ENCODE data around the gene ORMDL2. TPM values are rescaled to one million over a fixed set of nuclear protein-coding genes. Genes with fewer than 3 reads are reported as not detected.

Gene ORMDL2, protein sequence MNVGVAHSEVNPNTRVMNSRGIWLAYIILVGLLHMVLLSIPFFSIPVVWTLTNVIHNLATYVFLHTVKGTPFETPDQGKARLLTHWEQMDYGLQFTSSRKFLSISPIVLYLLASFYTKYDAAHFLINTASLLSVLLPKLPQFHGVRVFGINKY
- total RNA-seq = 5.9 TPM

DNA sequence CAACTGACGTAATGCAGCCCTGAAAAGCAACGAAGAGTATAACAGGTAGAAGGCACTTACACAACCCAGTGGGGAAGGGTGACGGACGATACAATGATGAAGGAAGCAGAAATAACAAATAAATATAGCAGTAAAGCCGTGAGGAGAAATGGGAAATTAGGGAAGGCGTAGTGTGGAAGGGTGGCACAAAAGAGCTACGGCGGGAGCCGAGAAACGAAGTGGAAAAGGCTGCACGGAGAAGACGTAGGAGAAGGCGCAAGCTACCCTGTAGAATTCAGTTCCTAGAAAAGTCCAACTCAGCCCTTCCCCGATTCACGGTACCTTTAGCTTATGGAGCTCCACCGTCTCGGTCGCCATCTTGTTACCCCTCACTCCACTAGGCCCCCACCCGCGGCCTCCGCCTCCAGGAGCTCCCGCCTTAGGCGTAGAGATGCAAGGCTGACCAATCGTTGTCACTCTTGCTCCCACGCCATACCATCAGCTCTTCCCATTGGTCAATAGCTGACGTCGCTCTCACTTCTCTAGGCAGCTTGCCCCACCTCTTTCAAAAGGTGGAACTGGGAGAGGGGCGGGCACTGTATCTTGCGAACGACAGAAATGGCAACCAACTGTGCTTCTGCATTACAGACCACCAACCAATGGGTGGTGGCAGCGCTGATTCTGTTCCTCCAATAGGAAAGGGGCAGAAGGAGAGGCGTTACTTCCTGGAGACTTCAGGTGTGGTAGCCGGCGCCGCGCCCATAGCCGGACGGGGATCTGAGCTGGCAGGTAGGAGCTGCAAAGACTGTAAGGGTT, at the start of gene ORMDL2, which contains the start of gene SARNP:
TSS of gene ORMDL2 (plus strand) at position 697 of the 795 bp plus-strand sequence. CDS start 959 bp downstream, outside the sequence.
TSS of gene SARNP (minus strand) at position 380 of the 795 bp plus-strand sequence. CDS start at position 357, 23 bp downstream.

DNA sequence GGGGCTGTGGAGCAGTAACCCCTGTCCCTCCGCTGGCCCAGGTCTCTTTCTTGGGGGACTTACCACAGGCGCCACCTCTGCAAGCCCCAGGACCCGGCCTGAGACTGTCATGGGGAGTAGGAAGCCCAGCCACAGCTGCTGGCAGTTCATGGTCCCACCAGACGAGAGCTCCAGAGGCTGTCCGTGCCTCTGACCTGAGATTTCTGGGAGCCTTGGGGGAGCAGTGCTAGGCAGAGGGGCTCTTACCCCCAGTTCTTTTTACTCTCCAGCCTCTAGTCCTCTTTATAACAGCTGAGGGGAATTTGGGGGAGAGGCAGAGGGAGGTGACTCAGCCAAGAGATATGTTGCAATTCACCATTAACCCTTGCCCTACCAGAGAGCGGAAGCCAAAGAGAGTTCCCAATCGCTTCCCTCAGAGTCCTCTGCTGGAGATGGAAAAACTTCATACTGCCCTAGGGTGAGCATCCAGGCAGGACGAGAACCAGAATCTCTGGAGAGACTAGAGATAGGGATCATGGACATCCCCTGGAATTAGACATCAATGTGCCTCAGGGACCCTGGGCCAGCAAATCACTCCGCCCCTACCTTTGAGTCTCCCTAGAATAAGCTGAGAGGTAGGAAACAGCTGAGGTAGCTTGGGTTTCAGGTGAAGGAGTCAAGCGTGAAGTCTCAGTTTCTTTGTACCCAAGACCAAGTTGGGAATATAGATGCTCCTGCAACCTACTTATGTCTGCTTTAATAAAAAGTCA, 25.0 kb downstream of the ORMDL2 start, which contains the start of gene MMP19:
TSS of gene MMP19 (minus strand) at position 256 of the 749 bp plus-strand sequence. CDS start at position 150, 106 bp downstream.

Other genes starting within 250 kb of the ORMDL2 start
- not detected for gene OR2AP1, start 245.6 kb upstream of the ORMDL2 start, total RNA-seq
- not detected for gene OR10P1, start 181.1 kb upstream of the ORMDL2 start, total RNA-seq
- 11.6 TPM for gene ITGA7, start 110.1 kb upstream of the ORMDL2 start, total RNA-seq
- gene BLOC1S1, start 102.0 kb upstream of the ORMDL2 start, total RNA-seq = 22.8 TPM
- 9.1 TPM for gene RDH5, start 97.6 kb upstream of the ORMDL2 start, total RNA-seq
- 119 TPM for gene CD63, start 89.0 kb upstream of the ORMDL2 start, total RNA-seq
- gene GDF11, start 74.9 kb upstream of the ORMDL2 start, total RNA-seq = 11.0 TPM
- 84.2 TPM for gene SARNP, start 317 bp upstream of the ORMDL2 start, total RNA-seq
- 31.9 TPM for gene DNAJC14, start 11.5 kb downstream of the ORMDL2 start, total RNA-seq
- gene MMP19, start 24.9 kb downstream of the ORMDL2 start, total RNA-seq = not detected
- 14.4 TPM for gene PYM1, start 109.9 kb downstream of the ORMDL2 start, total RNA-seq
- gene DGKA, start 113.1 kb downstream of the ORMDL2 start, total RNA-seq = 13.5 TPM
- not detected for gene PMEL, start 148.0 kb downstream of the ORMDL2 start, total RNA-seq
- gene CDK2, start 148.8 kb downstream of the ORMDL2 start, total RNA-seq = 10.6 TPM
- gene RAB5B, start 156.0 kb downstream of the ORMDL2 start, total RNA-seq = 62.0 TPM
- gene SUOX, start 179.2 kb downstream of the ORMDL2 start, total RNA-seq = 11.9 TPM
- gene IKZF4, start 203.0 kb downstream of the ORMDL2 start, total RNA-seq = 8.5 TPM
- 22.8 TPM for gene RPS26, start 223.9 kb downstream of the ORMDL2 start, total RNA-seq

Data from parietal lobe (tissue), 1 donor.